VCaP (cell line): ENCODE results near the gene PPP2R3A.
A peak's percentile ranks its signal among the peaks of the same experiment; 100 is the strongest.

Experiments
- H3K27ac ChIP-seq: fragments of 450-650 bp; 2 replicates; pipeline ENCODE4 v1.5.1; 2017
- TF ChIP-seq, protein P1 (sequence below): fragments of 450-650 bp; conservative IDR thresholded peaks from 2 replicates; pipeline ENCODE4 v1.5.1; 2017; ENCODE audit warnings: mild to moderate bottlenecking, moderate library complexity

PPP2R3A gene, protein sequence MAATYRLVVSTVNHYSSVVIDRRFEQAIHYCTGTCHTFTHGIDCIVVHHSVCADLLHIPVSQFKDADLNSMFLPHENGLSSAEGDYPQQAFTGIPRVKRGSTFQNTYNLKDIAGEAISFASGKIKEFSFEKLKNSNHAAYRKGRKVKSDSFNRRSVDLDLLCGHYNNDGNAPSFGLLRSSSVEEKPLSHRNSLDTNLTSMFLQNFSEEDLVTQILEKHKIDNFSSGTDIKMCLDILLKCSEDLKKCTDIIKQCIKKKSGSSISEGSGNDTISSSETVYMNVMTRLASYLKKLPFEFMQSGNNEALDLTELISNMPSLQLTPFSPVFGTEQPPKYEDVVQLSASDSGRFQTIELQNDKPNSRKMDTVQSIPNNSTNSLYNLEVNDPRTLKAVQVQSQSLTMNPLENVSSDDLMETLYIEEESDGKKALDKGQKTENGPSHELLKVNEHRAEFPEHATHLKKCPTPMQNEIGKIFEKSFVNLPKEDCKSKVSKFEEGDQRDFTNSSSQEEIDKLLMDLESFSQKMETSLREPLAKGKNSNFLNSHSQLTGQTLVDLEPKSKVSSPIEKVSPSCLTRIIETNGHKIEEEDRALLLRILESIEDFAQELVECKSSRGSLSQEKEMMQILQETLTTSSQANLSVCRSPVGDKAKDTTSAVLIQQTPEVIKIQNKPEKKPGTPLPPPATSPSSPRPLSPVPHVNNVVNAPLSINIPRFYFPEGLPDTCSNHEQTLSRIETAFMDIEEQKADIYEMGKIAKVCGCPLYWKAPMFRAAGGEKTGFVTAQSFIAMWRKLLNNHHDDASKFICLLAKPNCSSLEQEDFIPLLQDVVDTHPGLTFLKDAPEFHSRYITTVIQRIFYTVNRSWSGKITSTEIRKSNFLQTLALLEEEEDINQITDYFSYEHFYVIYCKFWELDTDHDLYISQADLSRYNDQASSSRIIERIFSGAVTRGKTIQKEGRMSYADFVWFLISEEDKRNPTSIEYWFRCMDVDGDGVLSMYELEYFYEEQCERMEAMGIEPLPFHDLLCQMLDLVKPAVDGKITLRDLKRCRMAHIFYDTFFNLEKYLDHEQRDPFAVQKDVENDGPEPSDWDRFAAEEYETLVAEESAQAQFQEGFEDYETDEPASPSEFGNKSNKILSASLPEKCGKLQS (N-terminal part only)

DNA sequence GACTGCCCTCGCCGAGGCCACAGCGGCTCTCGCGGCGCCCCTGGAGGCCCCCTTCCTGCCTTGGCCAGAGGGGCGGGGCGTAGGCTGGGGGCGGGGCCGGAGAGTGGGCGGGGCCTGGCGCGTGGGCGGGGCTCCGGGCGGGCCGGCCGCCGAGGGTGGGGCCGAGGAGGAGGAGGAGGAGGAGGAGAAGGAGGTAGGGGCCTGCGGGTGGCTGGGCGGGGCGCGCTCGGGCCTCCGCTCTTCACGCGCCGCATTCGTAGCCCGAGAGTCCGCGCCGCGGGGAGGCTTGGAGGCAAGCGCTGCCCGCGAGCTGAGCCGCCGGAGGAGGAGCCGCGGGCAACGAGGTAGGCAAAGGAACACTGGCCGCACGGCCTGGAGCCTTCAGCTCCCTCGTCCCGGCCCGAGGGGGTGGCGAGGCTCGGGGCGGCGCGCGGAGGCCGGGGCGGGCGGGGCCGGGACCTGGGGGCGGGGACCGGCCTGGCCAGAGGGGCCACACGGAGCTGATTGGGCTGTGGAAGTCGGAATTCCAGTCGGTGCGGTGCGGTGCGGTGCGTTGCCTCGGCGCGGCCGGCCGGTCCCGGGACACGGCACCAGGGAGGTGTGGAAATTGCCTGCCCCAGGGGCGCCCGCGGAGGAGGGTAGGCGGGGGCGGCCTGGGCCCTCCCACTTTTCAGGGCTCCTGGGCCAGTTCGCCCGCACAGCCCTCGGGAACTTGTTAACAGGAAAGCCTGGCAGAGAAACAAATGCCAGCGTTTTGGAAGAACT lies at the start of gene PPP2R3A:
TSS of gene PPP2R3A (plus strand) at position 223 of the 765 bp plus-strand sequence. CDS start 35,771 bp downstream, outside the sequence.
- TF ChIP-seq, protein P1, sequence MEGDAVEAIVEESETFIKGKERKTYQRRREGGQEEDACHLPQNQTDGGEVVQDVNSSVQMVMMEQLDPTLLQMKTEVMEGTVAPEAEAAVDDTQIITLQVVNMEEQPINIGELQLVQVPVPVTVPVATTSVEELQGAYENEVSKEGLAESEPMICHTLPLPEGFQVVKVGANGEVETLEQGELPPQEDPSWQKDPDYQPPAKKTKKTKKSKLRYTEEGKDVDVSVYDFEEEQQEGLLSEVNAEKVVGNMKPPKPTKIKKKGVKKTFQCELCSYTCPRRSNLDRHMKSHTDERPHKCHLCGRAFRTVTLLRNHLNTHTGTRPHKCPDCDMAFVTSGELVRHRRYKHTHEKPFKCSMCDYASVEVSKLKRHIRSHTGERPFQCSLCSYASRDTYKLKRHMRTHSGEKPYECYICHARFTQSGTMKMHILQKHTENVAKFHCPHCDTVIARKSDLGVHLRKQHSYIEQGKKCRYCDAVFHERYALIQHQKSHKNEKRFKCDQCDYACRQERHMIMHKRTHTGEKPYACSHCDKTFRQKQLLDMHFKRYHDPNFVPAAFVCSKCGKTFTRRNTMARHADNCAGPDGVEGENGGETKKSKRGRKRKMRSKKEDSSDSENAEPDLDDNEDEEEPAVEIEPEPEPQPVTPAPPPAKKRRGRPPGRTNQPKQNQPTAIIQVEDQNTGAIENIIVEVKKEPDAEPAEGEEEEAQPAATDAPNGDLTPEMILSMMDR: no peak
- H3K27ac ChIP-seq: peak within 1 kb of the TSS; percentile 78

DNA sequence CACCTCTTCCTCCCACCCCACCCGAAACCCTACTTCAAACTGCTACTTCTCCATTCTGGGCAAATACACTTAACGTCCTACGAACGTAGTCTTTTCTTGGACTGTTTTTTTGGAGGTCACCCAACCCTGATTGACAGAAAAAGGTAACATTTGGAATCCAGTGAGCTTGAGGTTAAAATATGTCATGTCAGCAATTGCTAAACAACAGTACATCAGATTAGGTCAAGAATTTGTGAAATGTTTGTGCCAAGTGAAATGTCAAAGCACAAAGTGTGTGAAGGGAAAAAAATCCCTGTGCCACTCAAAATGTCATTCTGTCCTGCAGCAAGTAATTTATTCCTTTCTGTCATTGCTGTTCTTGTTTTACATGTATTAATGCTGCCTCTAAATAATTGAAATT lies 49.2 kb upstream of the PPP2R3A start:
- TF ChIP-seq, protein P1: no peak
- H3K27ac ChIP-seq: no peak overlapping the region

DNA sequence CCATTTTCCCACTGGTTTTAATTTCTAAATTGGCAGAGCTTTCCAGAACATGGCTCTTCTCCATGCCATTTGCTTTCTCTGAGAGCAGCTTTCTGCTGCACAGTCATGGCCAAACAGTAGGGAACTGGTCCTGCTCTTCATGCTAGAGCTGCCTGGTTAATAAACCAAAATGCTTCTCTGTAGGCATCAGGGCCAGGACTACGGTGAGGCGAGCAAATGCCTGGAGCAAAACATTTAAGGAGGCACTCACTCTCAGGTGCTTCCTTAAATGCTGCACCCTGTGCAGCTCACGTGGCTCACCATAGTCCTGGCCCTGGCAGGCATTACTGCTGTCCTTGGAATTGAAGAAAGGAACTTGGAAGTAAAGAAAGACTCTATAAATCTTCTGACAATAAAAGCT lies 48.5 kb upstream of the PPP2R3A start:
- TF ChIP-seq, protein P1: no peak
- H3K27ac ChIP-seq: no peak overlapping the region

DNA sequence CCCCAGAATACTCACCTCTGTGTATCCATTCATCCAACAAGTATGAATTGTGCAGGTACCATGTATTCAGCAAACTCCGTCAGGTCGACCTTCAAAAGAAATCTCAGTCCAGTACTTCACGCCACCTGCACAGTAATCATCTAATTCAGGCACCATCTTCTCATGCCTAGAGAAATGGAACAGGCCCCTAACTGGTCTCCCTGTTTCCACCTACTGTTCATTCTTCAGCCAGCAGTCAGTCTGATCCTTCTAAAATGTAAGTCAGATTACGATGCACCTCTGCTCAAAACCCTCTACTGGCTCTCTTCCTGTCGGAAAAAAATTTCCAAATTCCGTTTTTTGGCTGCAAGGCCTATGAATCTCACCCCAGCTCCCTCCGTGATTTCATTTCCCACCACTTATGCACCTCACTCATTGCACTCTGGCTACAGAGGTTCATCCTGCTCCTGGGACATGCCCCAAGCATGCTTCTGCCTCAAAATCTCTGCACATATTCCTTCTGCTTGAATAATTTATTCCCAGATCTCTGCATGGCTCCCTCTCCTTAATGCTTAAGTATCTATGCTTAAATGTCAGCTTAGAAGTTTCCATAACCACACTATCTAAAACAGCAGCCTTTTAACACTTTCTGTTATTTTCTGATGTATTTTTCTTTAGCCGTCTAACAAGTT lies 47.5 kb upstream of the PPP2R3A start:
- no peak overlapping the region for H3K27ac ChIP-seq
- TF ChIP-seq, protein P1: no peak

DNA sequence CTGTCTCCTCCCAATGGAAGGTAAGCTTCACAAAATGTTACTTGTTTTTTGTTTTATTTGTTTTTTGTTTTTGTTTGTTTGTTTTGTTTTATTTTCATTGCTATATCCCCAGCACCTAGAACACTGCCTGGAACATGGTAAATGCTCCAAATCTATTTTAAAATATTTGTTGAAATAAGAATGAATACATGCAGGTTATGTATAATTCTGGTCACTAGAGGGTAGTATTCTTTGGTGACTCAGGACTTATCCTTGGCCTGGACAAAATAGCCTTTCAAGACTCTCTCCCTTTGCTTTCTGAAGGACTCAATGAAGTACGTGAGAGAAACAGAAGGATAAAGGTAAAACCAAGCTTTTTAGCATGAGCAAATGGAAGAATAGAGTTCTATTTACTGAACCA lies 46.9 kb upstream of the PPP2R3A start:
- TF ChIP-seq, protein P1: peak; percentile 77
- no peak overlapping the region for H3K27ac ChIP-seq

DNA sequence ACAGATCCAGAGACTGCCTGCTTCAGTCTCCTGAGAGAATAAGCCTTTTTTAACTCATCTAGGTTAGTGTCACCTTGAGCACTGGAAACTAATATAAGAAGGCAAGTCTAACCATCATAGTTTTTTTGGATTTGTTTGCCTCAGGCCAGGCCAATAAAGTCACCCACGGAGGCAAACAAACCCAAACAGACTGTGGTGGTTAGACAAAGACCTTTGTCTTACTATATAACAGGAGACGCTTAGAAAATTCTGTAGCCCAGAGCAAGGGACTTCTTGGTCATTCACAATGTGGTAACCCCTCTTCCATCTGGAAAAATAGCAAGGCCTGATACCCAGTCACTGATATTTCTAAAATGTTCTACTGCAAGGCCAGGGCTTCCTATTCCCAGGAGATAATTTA lies 45.3 kb upstream of the PPP2R3A start:
- no peak overlapping the region for H3K27ac ChIP-seq
- TF ChIP-seq, protein P1: no peak
